WERI-Rb-1 (cell line): ENCODE data around the gene GPHN.
A peak's percentile ranks its signal among the peaks of the same experiment; 100 is the strongest.

Experiments
- DNase-seq: peaks from one replicate; pipeline ENCODE4 v3.0.0-alpha.2; 2020
- H3K27ac ChIP-seq: fragments of 250-450 bp; sonication (Bioruptor Pico); 2 replicates; pipeline ENCODE4 v1.5.1; 2020; ENCODE audit warnings: mild to moderate bottlenecking, moderate library complexity
- H3K27me3 ChIP-seq: fragments of 250-450 bp; sonication (Bioruptor Pico); 2 replicates; pipeline ENCODE4 v1.5.1; 2021; ENCODE audit warnings: mild to moderate bottlenecking, low read depth, moderate library complexity; ENCODE audit not compliant: insufficient read depth, severe bottlenecking
- H3K36me3 ChIP-seq: fragments of 250-450 bp; sonication (Bioruptor Pico); 2 replicates; pipeline ENCODE4 v1.5.1; 2020; ENCODE audit warnings: mild to moderate bottlenecking, moderate library complexity
- H3K4me3 ChIP-seq: 2 replicates; pipeline ENCODE4 v1.5.1; 2011; ENCODE audit warnings: low read depth, mild to moderate bottlenecking, control low read depth, low read length
- H3K9me3 ChIP-seq: fragments of 250-450 bp; sonication (Bioruptor Pico); 2 replicates; pipeline ENCODE4 v1.5.1; 2021; ENCODE audit warnings: mild to moderate bottlenecking, moderate library complexity; ENCODE audit not compliant: severe bottlenecking
- TF ChIP-seq, protein P1 (sequence below): IDR thresholded peaks from 2 replicates; pipeline ENCODE4 v1.5.1; 2011; ENCODE audit warnings: low read depth, mild to moderate bottlenecking, control low read depth, inconsistent platforms, low read length

Gene GPHN

DNA sequence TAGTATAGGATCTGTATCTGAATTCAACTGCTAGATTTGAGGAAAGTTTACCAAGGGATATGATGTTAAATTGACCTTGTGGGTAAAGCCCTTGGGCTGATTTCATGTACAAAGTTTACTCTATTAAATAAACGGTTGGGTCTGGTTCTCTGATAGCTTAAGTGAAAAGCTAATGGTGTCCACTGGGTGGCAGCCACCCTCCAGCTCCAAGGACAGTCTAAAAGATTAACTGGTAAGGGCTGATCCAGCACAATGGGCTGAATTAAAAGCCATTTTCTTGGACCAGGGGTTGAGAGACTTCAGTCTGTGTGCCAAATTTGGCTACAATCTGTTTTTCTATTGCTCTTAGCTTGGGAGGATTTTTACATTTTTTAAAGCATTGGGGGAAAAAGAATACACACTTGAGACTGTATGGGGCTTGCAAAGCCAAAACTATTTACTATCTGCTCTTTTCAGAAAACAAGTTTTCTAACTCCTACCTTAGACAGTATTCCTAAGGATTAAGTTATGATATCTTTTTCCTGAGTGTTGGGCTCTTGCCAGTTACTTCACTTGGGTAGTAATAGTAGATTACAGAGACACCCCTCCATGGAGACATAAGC, 116.5 kb downstream of the GPHN start:
- peak; percentile 72 for DNase-seq
- no peaks in the 10 kb centered on the region for H3K9me3 ChIP-seq
- no peaks in the 10 kb centered on the region for H3K27me3 ChIP-seq
- no peak overlapping the region for H3K27ac ChIP-seq
- no peak overlapping the region for H3K4me3 ChIP-seq
- no peaks in the 10 kb centered on the region for H3K36me3 ChIP-seq
- TF ChIP-seq, protein P1, sequence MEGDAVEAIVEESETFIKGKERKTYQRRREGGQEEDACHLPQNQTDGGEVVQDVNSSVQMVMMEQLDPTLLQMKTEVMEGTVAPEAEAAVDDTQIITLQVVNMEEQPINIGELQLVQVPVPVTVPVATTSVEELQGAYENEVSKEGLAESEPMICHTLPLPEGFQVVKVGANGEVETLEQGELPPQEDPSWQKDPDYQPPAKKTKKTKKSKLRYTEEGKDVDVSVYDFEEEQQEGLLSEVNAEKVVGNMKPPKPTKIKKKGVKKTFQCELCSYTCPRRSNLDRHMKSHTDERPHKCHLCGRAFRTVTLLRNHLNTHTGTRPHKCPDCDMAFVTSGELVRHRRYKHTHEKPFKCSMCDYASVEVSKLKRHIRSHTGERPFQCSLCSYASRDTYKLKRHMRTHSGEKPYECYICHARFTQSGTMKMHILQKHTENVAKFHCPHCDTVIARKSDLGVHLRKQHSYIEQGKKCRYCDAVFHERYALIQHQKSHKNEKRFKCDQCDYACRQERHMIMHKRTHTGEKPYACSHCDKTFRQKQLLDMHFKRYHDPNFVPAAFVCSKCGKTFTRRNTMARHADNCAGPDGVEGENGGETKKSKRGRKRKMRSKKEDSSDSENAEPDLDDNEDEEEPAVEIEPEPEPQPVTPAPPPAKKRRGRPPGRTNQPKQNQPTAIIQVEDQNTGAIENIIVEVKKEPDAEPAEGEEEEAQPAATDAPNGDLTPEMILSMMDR: peak; percentile 61

DNA sequence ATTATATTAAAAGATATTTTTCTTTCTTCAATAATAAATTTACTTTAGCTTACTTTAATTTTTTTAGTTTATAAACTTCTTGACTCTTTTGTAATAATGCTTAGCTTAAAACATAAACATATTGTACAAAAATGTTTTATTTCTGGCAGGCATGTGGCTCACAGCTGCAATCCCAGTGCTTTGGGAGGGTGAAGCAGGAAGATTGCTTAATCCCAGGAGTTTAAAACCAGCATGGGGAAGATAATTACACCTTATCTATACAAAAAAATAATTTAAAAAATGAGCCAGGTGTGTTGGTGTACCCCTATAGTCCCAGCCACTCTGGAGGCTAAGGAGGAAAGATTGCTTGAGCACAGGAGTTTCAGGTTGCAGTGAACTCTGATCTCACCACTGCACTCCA, 120.7 kb downstream of the GPHN start:
- no peak for DNase-seq
- TF ChIP-seq, protein P1: no peak

DNA sequence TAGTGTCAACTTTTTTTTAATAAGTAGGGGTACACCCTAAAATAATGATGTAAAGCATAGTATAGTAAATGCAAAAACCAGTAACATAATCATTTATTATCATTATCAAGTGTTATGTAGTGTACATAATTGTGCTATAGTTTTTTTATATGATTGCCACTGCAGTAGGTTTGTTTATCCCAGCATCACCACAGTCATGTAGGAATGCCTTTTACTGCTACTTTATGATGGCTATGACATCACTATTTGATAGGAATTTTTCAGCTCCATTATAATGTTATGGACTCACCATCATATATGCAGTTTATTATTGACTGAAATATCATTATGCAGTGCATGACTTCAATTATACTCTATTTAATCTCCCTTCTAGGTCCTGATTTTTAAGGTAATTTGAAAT, 121.6 kb downstream of the GPHN start:
- no peak overlapping the region for H3K27ac ChIP-seq
- no peaks in the 10 kb centered on the region for H3K36me3 ChIP-seq
- H3K27me3 ChIP-seq: no peaks in the 10 kb centered on the region
- H3K9me3 ChIP-seq: no peaks in the 10 kb centered on the region
- DNase-seq: no peak
- TF ChIP-seq, protein P1: no peak
- no peak overlapping the region for H3K4me3 ChIP-seq

More for the DNA sequence above, 120.7 kb downstream of the GPHN start:
- Histone ChIP-seq H3K27me3 (no peaks in the 10 kb centered on the region), H3K4me3 (no peak overlapping the region), H3K27ac (no peak overlapping the region), H3K36me3 (no peaks in the 10 kb centered on the region), H3K9me3 (no peaks in the 10 kb centered on the region)

DNA sequence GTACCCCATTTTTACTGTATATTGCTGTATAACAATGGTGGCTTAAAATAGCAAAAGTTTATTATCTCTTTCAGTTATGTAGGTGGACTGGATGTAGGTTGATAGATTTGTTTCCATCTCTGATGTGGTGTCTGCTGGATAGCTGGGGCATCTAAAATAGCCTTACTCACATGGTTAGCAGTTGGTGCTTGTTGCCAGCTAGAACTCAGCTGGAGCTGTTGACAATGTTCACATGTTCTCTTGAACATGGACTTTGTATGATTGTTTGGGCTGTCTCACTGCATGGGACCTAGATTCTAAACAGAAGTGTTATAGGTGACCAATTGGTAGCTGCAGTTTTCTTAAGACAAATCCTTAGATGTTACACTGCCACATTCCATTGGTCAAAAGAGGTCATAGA, 126.9 kb downstream of the GPHN start:
- TF ChIP-seq, protein P1: no peak
- Histone ChIP-seq H3K27ac (no peak overlapping the region), H3K9me3 (no peaks in the 10 kb centered on the region), H3K36me3 (no peaks in the 10 kb centered on the region), H3K27me3 (no peaks in the 10 kb centered on the region), H3K4me3 (no peak overlapping the region)
- DNase-seq: no peak

DNA sequence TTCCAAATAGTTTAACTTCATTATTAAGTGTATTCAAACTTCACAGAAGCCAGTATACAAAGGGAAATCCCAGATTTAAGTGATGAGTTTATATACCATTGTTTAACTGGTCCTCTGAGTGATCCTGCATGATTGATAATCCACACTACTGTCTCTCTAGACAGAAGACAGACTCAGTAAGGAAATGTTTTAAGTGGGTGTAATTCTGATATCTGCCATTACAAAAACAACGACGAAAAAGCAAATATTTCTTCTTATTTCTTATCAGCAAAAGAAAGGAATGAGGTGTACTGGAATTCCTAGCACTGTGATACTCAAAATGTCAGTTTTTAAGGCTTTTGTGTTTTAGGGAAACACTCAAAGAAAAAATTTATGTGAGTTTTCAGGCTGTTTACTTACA, 127.5 kb downstream of the GPHN start:
- no peaks in the 10 kb centered on the region for H3K9me3 ChIP-seq
- H3K4me3 ChIP-seq: no peak overlapping the region
- TF ChIP-seq, protein P1: no peak
- no peak for DNase-seq
- H3K27me3 ChIP-seq: no peaks in the 10 kb centered on the region
- no peaks in the 10 kb centered on the region for H3K36me3 ChIP-seq
- H3K27ac ChIP-seq: no peak overlapping the region

DNA sequence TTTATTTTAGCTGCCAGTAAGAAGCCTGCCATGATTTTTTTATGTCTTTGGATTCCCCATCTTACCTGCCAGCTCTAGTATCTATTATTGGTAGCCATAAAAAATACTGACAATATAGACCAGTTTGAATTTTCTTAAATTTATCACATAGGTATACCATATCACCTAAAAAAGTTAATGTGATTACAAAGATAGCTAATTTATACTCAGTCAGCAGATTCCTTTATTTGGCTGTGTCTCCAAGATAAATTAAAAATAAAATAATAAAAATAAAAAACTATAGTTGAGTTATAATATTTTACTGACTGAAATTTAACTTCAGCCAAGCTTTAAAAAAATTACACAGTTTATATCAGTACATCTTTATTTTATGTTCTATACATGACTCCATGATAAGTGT, 128.3 kb downstream of the GPHN start:
- TF ChIP-seq, protein P1: no peak
- no peak for DNase-seq
- Histone ChIP-seq H3K27me3 (no peaks in the 10 kb centered on the region), H3K27ac (no peak overlapping the region), H3K4me3 (no peak overlapping the region), H3K36me3 (no peaks in the 10 kb centered on the region), H3K9me3 (no peaks in the 10 kb centered on the region)
